Endometrial microvascular endothelial cells (primary cell): ENCODE results near the gene FAM124A. TPM values are rescaled to one million over a fixed set of nuclear protein-coding genes. Genes with fewer than 3 reads are reported as not detected.

Source experiments
- in situ Hi-C: cut with HindIII; loops from 2 replicates; pipeline ENCODE4 v1.10.0; 2017; ENCODE audit warnings: low sequenced_read_pairs, low pct_unique_long_range_greater_than_20kb; ENCODE audit errors: inconsistent ontology term
- total RNA-seq: library from RNA; depleted of rRNA; stranded (reverse); fragments of >200 nt; gene quantifications from one replicate; pipeline ENCODE4 v1.2.3, GENCODE V29; 2015; ENCODE audit errors: inconsistent ontology term

Gene FAM124A
- total RNA-seq, 1 donor from 2014 or later = 16.4 TPM

GRCh38 chr13:51258612-51259548, 36.7 kb downstream of the FAM124A start:
- in situ Hi-C loops = no loop called here

GRCh38 chr13:51260154-51260553, 38.0 kb downstream of the FAM124A start:
- in situ Hi-C loops = no loop called here

- in situ Hi-C loops = no loop called here
Observed at GRCh38 chr13:51261610-51262249, 39.5 kb downstream of the FAM124A start.

GRCh38 chr13:51262501-51263211, 40.5 kb downstream of the FAM124A start:
- in situ Hi-C loops = no loop called here

GRCh38 chr13:51266642-51267041, 44.4 kb downstream of the FAM124A start:
- in situ Hi-C loops = no loop called here

- in situ Hi-C loops = no loop called here
Observed at GRCh38 chr13:51267622-51268021, 45.4 kb downstream of the FAM124A start.

GRCh38 chr13:51269039-51269438, 46.8 kb downstream of the FAM124A start:
- in situ Hi-C loops = no loop called here

GRCh38 chr13:51270623-51271415, 48.6 kb downstream of the FAM124A start:
- in situ Hi-C loops = no loop called here

GRCh38 chr13:51271528-51272085, 49.4 kb downstream of the FAM124A start:
- in situ Hi-C loops = no loop called here

GRCh38 chr13:51275101-51275500, 52.9 kb downstream of the FAM124A start:
- in situ Hi-C loops = loop anchor here (25.0 kb wide), 1 partner anchor 113 kb away; no protein-coding TSS in a partner anchor

GRCh38 chr13:51276636-51277035, 54.4 kb downstream of the FAM124A start:
- in situ Hi-C loops = loop anchor here (25.0 kb wide), 1 partner anchor 114 kb away; no protein-coding TSS in a partner anchor

GRCh38 chr13:51277928-51278327, 55.7 kb downstream of the FAM124A start:
- in situ Hi-C loops = loop anchor here (25.0 kb wide), 1 partner anchor 116 kb away; no protein-coding TSS in a partner anchor

- in situ Hi-C loops = loop anchor here (25.0 kb wide), 1 partner anchor 116 kb away; no protein-coding TSS in a partner anchor
Observed at GRCh38 chr13:51278426-51279130, 56.4 kb downstream of the FAM124A start.

GRCh38 chr13:51280379-51280940, 58.3 kb downstream of the FAM124A start:
- in situ Hi-C loops = loop anchor here (25.0 kb wide), 1 partner anchor 118 kb away; no protein-coding TSS in a partner anchor

- in situ Hi-C loops = loop anchor here (25.0 kb wide), 1 partner anchor 120 kb away; no protein-coding TSS in a partner anchor
Observed at GRCh38 chr13:51282322-51282721, 60.1 kb downstream of the FAM124A start.

GRCh38 chr13:51282923-51283322, 60.7 kb downstream of the FAM124A start:
- in situ Hi-C loops = loop anchor here (25.0 kb wide), 1 partner anchor 121 kb away; no protein-coding TSS in a partner anchor

- in situ Hi-C loops = loop anchor here (25.0 kb wide), 1 partner anchor 121 kb away; no protein-coding TSS in a partner anchor
Observed at GRCh38 chr13:51283371-51283770, 61.2 kb downstream of the FAM124A start.
